ENCODE data around the gene MED25.
A peak's percentile ranks its signal among the peaks of the same experiment; 100 is the strongest.

The MED25 gene

GRCh38 chr19:49817964-49818648 is at the start of gene MED25:
TSS of gene MED25 (plus strand) at chr19:49818289. CDS start at chr19:49818342, 53 bp downstream.
- peak; percentile 86 for DNase-seq

GRCh38 chr19:49770529-49770928 is 47.6 kb upstream of the MED25 start:
- no peak for DNase-seq

GRCh38 chr19:49771674-49772139 is 46.4 kb upstream of the MED25 start:
- DNase-seq = no peak

- no peak for DNase-seq
Observed at GRCh38 chr19:49772850-49773432, 45.1 kb upstream of the MED25 start.

- DNase-seq = no peak
Observed at GRCh38 chr19:49773663-49774350, 44.3 kb upstream of the MED25 start.

GRCh38 chr19:49774969-49775368 is 43.1 kb upstream of the MED25 start:
- DNase-seq = no peak

GRCh38 chr19:49775742-49776370 is 42.2 kb upstream of the MED25 start:
- DNase-seq = no peak

GRCh38 chr19:49776371-49776764 is 41.7 kb upstream of the MED25 start:
- DNase-seq = no peak

- DNase-seq = no peak
Observed at GRCh38 chr19:49779731-49780555, 38.1 kb upstream of the MED25 start.

- DNase-seq = no peak
Observed at GRCh38 chr19:49780861-49781260, 37.2 kb upstream of the MED25 start.

GRCh38 chr19:49781394-49781793 is 36.7 kb upstream of the MED25 start:
- no peak for DNase-seq

- no peak for DNase-seq
Observed at GRCh38 chr19:49782515-49782914, 35.6 kb upstream of the MED25 start.

GRCh38 chr19:49786376-49786820 is 31.7 kb upstream of the MED25 start:
- no peak for DNase-seq

GRCh38 chr19:49787746-49788145 is 30.3 kb upstream of the MED25 start:
- DNase-seq = no peak

GRCh38 chr19:49788857-49789256 is 29.2 kb upstream of the MED25 start:
- no peak for DNase-seq

GRCh38 chr19:49790866-49791265 is 27.2 kb upstream of the MED25 start:
- DNase-seq = no peak

GRCh38 chr19:49791776-49792445 is 26.2 kb upstream of the MED25 start:
- DNase-seq = no peak

- DNase-seq = no peak
Observed at GRCh38 chr19:49792829-49793560, 25.1 kb upstream of the MED25 start.

GRCh38 chr19:49793561-49793840 is 24.6 kb upstream of the MED25 start:
- no peak for DNase-seq

- no peak for DNase-seq
Observed at GRCh38 chr19:49795615-49796014, 22.5 kb upstream of the MED25 start.

GRCh38 chr19:49798574-49798973 is 19.5 kb upstream of the MED25 start:
- DNase-seq = no peak
